Thyroid gland (tissue), 4 donors: ENCODE results near the gene NOP14. TPM values are rescaled to one million over a fixed set of nuclear protein-coding genes. Genes with fewer than 3 reads are reported as not detected.
A peak's percentile ranks its signal among the peaks of the same experiment; 100 is the strongest.
"Not testable (repeated sequence)": the region's sequence is repeated elsewhere in the genome, so short reads cannot be mapped to it uniquely, and the experiment has no call there.

Experiments
- DNase-seq, 2 donors: peaks; one replicate each; pipeline ENCODE4 v3.0.0-alpha.2; 2019
- H3K27ac ChIP-seq, 3 donors: fragments of 200-600 bp; sonication (generic); 1 replicate in 2 of 3; 2 replicates in 1 of 3; pipeline ENCODE4 v1.5.1; 2016 to 2019; ENCODE audit warnings: mild to moderate bottlenecking in 1 of 3, moderate library complexity in 1 of 3
- H3K27me3 ChIP-seq: fragments of 200-600 bp; sonication (generic); one replicate; pipeline ENCODE4 v1.5.1; 2019
- H3K36me3 ChIP-seq, 2 donors: fragments of 200-600 bp; sonication (generic); one replicate each; pipeline ENCODE4 v1.5.1; 2016 to 2019
- H3K4me1 ChIP-seq, 2 donors: fragments of 200-600 bp; sonication (generic); one replicate each; pipeline ENCODE4 v1.5.1; 2017 to 2019
- H3K4me3 ChIP-seq, 3 donors: fragments of 200-600 bp; sonication (generic); replicated peaks in 1 of 3; 1 replicate in 2 of 3; 2 replicates in 1 of 3; pipeline ENCODE4 v1.5.1; 2016; ENCODE audit warnings: mild to moderate bottlenecking in 1 of 3
- H3K9me3 ChIP-seq: fragments of 200-600 bp; sonication (generic); one replicate; pipeline ENCODE4 v1.5.1; 2017
- POLR2A ChIP-seq, 2 donors: fragments of 450-650 bp; IDR thresholded peaks; one replicate each; pipeline ENCODE4 v1.6.1; 2017; ENCODE audit warnings: antibody characterized with exemption in 2 of 2, mild to moderate bottlenecking in 2 of 2, moderate library complexity in 1 of 2
- WGBS, 2 donors: methylation state at CpG; one replicate each; pipeline ENCODE4 v1.1.5; 2017; 5-methylcytosine and 5-hydroxymethylcytosine counted together
- intact Hi-C: fragments of 100-400 bp; cut with DNase I; formaldehyde crosslinking; loops from one replicate; pipeline ENCODE4 v1.15.1; 2023
- total RNA-seq, 4 donors: library from RNA; depleted of rRNA; stranded (reverse); fragments of >200 nt; gene quantifications; one replicate each; pipeline ENCODE4 v1.2.3, GENCODE V29; 2016
- TF ChIP-seq, protein P1 (sequence below), 6 experiments: fragments of 200-600 bp in 3 of 6; fragments of 450-650 bp in 3 of 6; sonication (generic) in 3 of 6; IDR thresholded peaks; one replicate each; pipeline ENCODE4 v1.5.1; 2016 to 2019; ENCODE audit warnings: antibody characterized with exemption in 6 of 6, mild to moderate bottlenecking in 2 of 6, inconsistent platforms in 1 of 6, moderate library complexity in 1 of 6

The NOP14 gene
- total RNA-seq, 4 donors from 2014 or later = 18.4 to 24.8 (median 19.3) TPM

DNA sequence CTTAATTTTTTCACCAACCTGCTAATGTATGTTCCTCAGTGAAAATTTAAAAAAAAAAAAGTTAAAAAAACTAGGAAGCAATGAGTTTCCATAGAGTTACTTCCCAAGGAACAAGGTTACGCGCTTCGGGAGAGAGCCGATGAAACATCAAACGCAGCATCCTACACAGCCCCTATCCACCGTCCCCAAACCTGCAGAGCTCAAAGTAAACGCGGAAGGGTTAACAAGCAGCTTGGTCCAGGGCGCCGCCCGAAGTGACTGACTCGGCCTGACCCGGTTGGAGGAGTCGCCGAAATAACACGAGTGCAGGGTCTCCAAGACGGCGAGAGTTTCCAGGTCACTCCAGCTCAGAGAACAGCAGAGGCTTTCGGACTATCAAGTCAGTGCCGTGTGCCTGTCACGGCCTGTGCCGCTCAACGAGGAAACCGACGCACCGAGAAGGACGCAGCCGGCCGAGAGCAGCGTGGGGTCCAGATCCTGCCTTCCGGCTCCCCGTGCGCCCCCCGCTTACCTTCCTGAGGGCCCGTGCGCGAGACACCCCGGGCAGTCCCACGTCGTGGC is 512 bp downstream of the NOP14 start:
- Histone ChIP-seq H3K4me3 (peak overlapping the region; percentile 49 to 99 (median 54)), H3K4me1 (peaks cover 23 to 27% of the 10 kb centered on the region in 2 donors), H3K27ac (peak overlapping the region; percentile 5 to 84 (median 78)), H3K9me3 (no peaks in the 10 kb centered on the region), H3K36me3 (no peaks in the 10 kb centered on the region), H3K27me3 (no peaks in the 10 kb centered on the region)
- TF ChIP-seq POLR2A (IDR thresholded peaks at IDR 0.05) = no peak
- TF ChIP-seq, protein P1, sequence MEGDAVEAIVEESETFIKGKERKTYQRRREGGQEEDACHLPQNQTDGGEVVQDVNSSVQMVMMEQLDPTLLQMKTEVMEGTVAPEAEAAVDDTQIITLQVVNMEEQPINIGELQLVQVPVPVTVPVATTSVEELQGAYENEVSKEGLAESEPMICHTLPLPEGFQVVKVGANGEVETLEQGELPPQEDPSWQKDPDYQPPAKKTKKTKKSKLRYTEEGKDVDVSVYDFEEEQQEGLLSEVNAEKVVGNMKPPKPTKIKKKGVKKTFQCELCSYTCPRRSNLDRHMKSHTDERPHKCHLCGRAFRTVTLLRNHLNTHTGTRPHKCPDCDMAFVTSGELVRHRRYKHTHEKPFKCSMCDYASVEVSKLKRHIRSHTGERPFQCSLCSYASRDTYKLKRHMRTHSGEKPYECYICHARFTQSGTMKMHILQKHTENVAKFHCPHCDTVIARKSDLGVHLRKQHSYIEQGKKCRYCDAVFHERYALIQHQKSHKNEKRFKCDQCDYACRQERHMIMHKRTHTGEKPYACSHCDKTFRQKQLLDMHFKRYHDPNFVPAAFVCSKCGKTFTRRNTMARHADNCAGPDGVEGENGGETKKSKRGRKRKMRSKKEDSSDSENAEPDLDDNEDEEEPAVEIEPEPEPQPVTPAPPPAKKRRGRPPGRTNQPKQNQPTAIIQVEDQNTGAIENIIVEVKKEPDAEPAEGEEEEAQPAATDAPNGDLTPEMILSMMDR (IDR thresholded peaks at IDR 0.05) = no peak
- 1% methylated on average over 20 to 38 of the region's 40 CpGs for WGBS, 2 donors
- intact Hi-C loops = no loop called here
- DNase-seq = peak; percentile 51 to 57

DNA sequence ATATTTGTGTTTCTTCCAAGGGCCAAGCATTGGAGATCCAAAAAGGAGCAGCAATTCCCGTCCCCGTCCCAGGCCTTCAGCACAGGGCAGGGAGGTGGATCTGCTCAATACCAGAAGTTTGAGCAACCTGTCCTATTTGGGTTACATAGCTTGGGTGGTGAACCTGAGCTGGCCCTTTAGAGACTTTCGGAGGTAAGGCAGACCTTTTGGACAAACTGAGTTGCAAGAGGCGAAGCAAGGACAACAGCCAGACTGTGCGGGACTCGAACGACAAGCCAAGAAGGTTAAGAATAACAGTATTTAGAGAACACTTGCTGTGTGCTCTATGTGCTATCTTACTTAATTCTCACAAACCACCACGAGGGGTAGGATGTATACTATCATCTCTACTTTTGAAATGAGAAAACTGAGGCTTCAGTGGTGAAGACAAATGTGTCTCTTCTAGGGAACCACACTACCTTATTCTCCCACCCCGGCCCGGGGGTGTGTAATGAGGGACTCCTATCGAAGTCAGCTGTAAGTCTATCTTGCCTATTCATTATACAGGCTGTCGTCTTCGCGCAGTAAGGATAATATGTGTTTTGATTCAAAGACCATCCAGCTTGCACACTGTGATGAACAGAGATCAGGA is 1.3 kb downstream of the NOP14 start:
- TF ChIP-seq, protein P1 (IDR thresholded peaks at IDR 0.05) = no peak
- no peak for TF ChIP-seq POLR2A (IDR thresholded peaks at IDR 0.05)
- peak overlapping the region in 2 of 3 donors; percentile 49 to 99 for H3K4me3 ChIP-seq
- 41 to 61% methylated on average over 14 of the region's 14 CpGs for WGBS, 2 donors
- no peaks in the 10 kb centered on the region for H3K27me3 ChIP-seq
- no peaks in the 10 kb centered on the region for H3K9me3 ChIP-seq
- peaks cover 3 to 6% of the 10 kb centered on the region in 2 donors for H3K36me3 ChIP-seq
- intact Hi-C loops = no loop called here
- peak overlapping the region in 1 of 3 donors; percentile 78 for H3K27ac ChIP-seq
- DNase-seq = no peak
- peaks cover 23 to 27% of the 10 kb centered on the region in 2 donors for H3K4me1 ChIP-seq

DNA sequence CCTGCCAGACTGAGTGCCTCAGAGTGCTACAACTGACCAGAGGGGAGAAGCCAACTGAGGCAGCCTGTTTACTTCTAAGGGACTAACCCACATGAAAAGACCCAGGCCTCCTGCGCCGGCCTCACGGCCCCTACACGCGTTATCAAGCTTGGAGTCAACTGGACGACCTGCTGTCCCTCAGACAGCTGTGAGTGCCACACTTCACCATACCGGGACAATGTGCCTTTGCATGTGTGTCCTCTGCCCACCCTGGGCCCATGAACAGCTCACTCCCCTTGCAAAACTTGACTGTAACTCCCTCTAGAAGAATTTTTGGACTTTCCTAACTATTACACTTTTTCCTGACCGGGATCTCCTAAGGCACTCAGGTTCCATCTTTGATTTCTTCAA is 1.8 kb downstream of the NOP14 start:
- H3K4me3 ChIP-seq = no peak overlapping the region
- 67 to 78% methylated on average over 8 of the region's 8 CpGs for WGBS, 2 donors
- no peaks in the 10 kb centered on the region for H3K9me3 ChIP-seq
- intact Hi-C loops = no loop called here
- no peaks in the 10 kb centered on the region for H3K27me3 ChIP-seq
- peaks cover 8 to 11% of the 10 kb centered on the region in 2 donors for H3K36me3 ChIP-seq
- H3K27ac ChIP-seq = no peak overlapping the region
- TF ChIP-seq, protein P1 (IDR thresholded peaks at IDR 0.05) = no peak
- no peak for TF ChIP-seq POLR2A (IDR thresholded peaks at IDR 0.05)
- H3K4me1 ChIP-seq = peaks cover 23 to 27% of the 10 kb centered on the region in 2 donors
- DNase-seq = no peak

DNA sequence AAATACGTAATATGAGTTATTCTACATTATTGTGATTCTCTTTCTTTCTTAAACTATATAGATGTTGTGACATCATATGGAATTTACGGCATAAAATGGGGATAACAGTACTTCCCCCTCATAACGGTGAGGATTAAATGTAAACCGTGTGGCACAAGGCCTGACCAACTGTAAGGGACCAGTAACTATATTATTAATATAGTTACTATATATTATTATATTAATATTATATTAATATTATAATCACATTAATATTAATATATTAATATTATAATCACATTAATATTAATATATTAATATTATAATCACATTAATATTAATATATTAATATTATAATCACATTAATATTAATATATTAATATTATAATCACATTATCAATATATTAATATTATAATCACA is 2.8 kb downstream of the NOP14 start:
- H3K27me3 ChIP-seq, H3K4me3 ChIP-seq, H3K27ac ChIP-seq, H3K9me3 ChIP-seq, DNase-seq, intact Hi-C loops: not testable (repeated sequence)
- Histone ChIP-seq H3K36me3 (peaks cover 16 to 21% of the 10 kb centered on the region in 2 donors), H3K4me1 (peaks cover 23 to 27% of the 10 kb centered on the region in 2 donors)
- 94% methylated on average over 4 of the region's 4 CpGs for WGBS, 2 donors

DNA sequence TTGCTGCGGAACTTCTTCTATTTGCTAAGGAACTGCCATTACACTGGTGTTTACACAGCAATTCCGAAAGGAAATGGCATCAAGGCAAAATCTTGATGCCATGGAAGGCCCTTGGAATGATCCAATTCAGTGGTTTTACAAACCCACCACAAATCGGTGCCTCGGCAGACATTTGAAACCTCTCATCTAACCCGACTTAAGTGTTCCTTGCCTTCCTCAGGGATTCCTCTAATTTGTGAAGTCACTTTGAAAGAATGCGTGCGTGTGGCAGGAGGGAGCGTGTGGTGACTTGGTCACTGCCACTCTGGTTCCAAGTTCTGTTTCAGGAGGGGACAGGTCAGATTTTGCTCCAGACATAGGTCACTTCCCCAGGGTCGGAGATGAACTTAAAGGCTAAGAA is 4.8 kb downstream of the NOP14 start:
- Histone ChIP-seq H3K27ac (no peak overlapping the region), H3K4me1 (peaks cover 19 to 30% of the 10 kb centered on the region in 2 donors), H3K27me3 (no peaks in the 10 kb centered on the region), H3K9me3 (no peaks in the 10 kb centered on the region), H3K4me3 (no peak overlapping the region), H3K36me3 (peaks cover 18 to 22% of the 10 kb centered on the region in 2 donors)
- intact Hi-C loops = no loop called here
- WGBS, 2 donors = 33 to 40% methylated on average over 9 of the region's 9 CpGs
- TF ChIP-seq, protein P1 (IDR thresholded peaks at IDR 0.05) = no peak
- TF ChIP-seq POLR2A (IDR thresholded peaks at IDR 0.05) = no peak
- peak in 1 of 2 donors; percentile 38 for DNase-seq
